GM15510 (cell line): ENCODE results near the gene PMF1.

Experiments
- POLR2A ChIP-seq: IDR thresholded peaks from 3 replicates; pipeline ENCODE4 v1.6.1; 2011; ENCODE audit warnings: borderline replicate concordance; ENCODE audit not compliant: insufficient read length; ENCODE audit errors: extremely low read depth

PMF1 gene

DNA sequence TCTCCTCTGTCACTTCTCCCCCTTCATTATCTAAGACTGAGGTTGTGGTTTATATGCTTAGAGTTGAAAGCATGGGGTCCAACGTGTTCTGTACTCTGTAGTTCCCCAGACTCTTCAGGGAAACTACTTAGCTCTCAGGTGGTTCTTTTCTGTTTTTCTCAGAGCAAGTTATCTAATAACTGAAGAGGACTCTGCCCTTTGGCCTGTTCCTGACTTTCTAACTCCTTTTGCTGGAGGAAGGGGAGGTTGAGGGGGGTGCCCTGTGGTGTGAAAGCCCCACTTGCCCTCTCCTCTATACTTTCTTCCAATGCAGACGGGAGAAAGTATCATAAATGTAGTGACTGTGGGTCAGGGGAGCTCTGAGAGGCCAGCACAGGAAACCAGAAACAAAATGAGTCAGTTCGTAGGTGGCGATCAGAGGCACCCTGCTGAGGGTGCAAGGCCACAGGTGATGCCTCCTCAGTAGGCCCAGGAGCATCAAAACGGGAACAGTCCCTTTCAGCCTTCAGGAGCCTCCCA lies 13.9 kb upstream of the PMF1 start:
- no peak for TF ChIP-seq POLR2A

GRCh38 chr1:156200044-156200443 lies 12.8 kb upstream of the PMF1 start:
- TF ChIP-seq POLR2A: no peak

GRCh38 chr1:156203331-156203730 lies 9.5 kb upstream of the PMF1 start:
- TF ChIP-seq POLR2A: no peak

- TF ChIP-seq POLR2A: no peak
Observed at GRCh38 chr1:156204686-156205085, 8.1 kb upstream of the PMF1 start.

DNA sequence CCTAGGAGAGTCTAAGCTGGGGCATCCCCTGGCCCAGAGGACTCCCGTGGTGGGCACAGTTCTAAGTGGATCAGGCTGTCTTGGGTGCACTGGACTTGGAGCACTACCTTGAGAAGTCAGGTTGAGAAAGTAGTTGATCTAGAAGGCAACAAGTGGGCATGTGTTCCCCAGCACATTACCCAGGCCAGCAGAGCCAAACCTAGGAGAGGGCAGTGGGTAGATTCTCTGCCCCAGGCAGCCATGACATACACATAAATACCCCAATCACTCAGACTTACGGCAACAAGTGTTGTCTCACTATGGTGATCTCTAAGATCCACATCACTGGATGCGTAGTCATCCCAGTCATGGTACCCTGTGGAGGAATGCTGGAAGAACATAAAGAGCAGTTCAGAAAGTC lies 1.6 kb upstream of the PMF1 start:
- no peak for TF ChIP-seq POLR2A

DNA sequence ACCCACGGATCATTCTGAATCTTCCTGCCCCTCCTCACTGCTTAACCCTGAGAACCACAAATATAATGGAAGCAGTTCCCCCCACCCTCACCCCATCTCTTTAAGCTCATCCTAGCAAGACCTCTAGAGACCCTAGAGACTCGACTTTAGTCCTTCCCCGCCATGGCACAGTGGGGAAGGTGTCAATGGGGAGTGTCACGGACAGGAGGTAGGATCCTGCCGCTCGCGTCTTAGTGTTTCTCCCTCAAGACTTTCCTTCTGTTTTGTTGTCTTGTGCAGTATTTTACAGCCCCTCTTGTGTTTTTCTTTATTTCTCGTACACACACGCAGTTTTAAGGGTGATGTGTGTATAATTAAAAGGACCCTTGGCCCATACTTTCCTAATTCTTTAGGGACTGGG lies 677 bp upstream of the PMF1 start:
- no peak for TF ChIP-seq POLR2A

- TF ChIP-seq POLR2A: no peak
Observed at GRCh38 chr1:156213644-156213966, 798 bp downstream of the PMF1 start.

- no peak for TF ChIP-seq POLR2A
Observed at GRCh38 chr1:156214024-156214748, 1.4 kb downstream of the PMF1 start.

DNA sequence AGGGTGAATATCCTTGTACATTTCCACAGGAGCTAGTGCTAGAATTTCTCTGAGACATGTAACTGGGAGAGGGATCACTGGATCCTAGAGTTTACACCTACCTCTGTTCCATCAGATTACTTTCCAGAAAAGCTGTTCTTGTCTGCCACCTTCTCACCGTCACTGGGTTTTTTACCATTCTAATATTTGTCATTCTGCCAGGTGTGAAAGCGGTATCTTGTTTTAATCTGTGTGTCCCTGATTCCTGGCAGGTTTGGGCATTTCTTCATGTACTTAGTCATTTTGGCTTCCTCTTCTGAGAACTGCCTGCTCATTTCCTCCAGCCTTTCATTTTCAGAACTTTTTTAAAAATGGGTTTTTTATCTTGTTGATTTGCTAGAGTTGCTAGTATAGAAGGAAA lies 5.1 kb downstream of the PMF1 start:
- TF ChIP-seq POLR2A: no peak

GRCh38 chr1:156220226-156220625 lies 7.4 kb downstream of the PMF1 start:
- TF ChIP-seq POLR2A: no peak

- no peak for TF ChIP-seq POLR2A
Observed at GRCh38 chr1:156221986-156222692, 9.3 kb downstream of the PMF1 start.

DNA sequence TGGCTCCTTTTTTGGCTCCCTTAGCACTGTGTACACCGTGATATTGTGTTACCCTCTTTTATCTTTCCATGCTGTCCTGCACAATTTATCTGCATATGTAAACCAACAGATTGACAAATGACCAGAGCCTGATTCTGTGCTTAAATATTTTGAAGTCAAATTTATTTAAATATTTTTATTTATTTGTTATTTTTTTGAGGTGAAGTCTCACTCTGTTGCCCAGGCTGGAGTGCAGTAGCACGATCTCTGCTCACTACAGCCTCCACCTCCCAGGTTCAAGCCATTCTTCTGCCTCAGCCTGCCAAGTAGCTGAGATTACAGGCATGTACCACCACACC lies 12.8 kb downstream of the PMF1 start:
- TF ChIP-seq POLR2A: no peak

DNA sequence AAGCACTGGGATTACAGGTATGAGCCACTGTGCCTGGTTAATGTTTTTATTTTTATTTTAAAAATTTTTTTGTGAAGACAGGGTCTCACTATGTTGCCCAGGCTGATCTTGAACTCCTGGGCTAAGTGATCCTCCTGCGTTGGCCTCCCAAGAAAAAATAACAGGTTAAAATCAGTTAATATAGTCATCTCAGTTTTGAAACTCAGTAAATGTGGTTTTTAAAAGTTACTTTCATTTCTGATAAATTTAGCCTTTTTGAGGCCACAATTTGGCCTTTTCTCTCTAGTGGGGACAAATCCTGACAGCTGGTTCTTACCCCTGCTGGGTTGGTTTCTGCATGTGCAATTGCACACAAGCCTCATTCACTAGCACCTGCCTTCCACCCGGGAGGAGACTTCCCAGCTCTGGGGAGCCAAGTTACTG lies 13.3 kb downstream of the PMF1 start:
- no peak for TF ChIP-seq POLR2A

GRCh38 chr1:156226782-156227181 lies 14.0 kb downstream of the PMF1 start:
- no peak for TF ChIP-seq POLR2A

- no peak for TF ChIP-seq POLR2A
Observed at GRCh38 chr1:156228501-156228900, 15.7 kb downstream of the PMF1 start.

- TF ChIP-seq POLR2A: no peak
Observed at GRCh38 chr1:156229809-156230472, 17.1 kb downstream of the PMF1 start.

DNA sequence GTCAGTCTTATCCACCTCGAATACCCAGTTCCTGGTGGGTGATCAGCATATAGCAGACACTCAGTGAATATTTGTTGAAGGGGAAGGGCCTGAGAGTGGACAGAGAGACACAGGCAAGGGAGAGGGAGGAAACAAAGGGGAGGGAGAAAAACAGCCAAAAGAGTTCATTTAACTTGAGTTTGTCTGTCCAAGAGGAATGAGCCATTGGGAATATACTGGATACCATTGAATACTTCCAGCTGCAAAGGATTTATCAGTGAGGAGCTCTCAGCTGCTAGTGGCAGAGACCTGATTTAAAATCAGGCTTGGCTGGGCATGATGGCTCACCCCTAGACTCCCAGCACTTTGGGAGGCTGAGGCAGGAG lies 17.6 kb downstream of the PMF1 start:
- no peak for TF ChIP-seq POLR2A
